ENCODE measurements around the gene NXPH3.

- TF ChIP-seq FOXM1 (IDR thresholded peaks at IDR 0.05; ENCODE audit: borderline replicate concordance): no peak
- TF ChIP-seq BHLHE40 (IDR thresholded peaks at IDR 0.05; ENCODE audit: borderline replicate concordance): no peak
- no peak for TF ChIP-seq SP1 (IDR thresholded peaks at IDR 0.05)
- TF ChIP-seq ZNF384 (IDR thresholded peaks at IDR 0.05): no peak
- no peak for TF ChIP-seq LEF1 (IDR thresholded peaks at IDR 0.05; ENCODE audit: borderline replicate concordance)
- no peak for TF ChIP-seq CTBP1 (IDR thresholded peaks at IDR 0.05; ENCODE audit: borderline replicate concordance)
- TF ChIP-seq HDGF (IDR thresholded peaks at IDR 0.05; ENCODE audit: borderline replicate concordance): no peak
- TF ChIP-seq, protein P1, sequence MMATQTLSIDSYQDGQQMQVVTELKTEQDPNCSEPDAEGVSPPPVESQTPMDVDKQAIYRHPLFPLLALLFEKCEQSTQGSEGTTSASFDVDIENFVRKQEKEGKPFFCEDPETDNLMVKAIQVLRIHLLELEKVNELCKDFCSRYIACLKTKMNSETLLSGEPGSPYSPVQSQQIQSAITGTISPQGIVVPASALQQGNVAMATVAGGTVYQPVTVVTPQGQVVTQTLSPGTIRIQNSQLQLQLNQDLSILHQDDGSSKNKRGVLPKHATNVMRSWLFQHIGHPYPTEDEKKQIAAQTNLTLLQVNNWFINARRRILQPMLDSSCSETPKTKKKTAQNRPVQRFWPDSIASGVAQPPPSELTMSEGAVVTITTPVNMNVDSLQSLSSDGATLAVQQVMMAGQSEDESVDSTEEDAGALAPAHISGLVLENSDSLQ (IDR thresholded peaks at IDR 0.05): no peak
These were observed 26.4 kb upstream of the NXPH3 start for GRCh38 chr17:49549311-49549605.

Data from HEK293T (cell line).